Measurements from ENCODE around the gene LRCH3.

LRCH3 gene

GRCh38 chr3:197810901-197811300 lies 19.8 kb downstream of the LRCH3 start:
- TF ChIP-seq CTCF (IDR thresholded peaks at IDR 0.05; ENCODE audit: low read depth, low read length, missing control alignments): no peak
- no peak for DNase-seq (ENCODE audit: extremely low read depth, low read depth)
- no peak overlapping the region for H3K4me3 ChIP-seq (replicated peaks; ENCODE audit: low read depth, low read length)

GRCh38 chr3:197811343-197811742 lies 20.3 kb downstream of the LRCH3 start:
- H3K4me3 ChIP-seq (replicated peaks; ENCODE audit: low read depth, low read length): no peak overlapping the region
- no peak for DNase-seq (ENCODE audit: extremely low read depth, low read depth)
- TF ChIP-seq CTCF (IDR thresholded peaks at IDR 0.05; ENCODE audit: low read depth, low read length, missing control alignments): no peak

- no peak overlapping the region for H3K4me3 ChIP-seq (replicated peaks; ENCODE audit: low read depth, low read length)
- TF ChIP-seq CTCF (IDR thresholded peaks at IDR 0.05; ENCODE audit: low read depth, low read length, missing control alignments): no peak
- DNase-seq (ENCODE audit: extremely low read depth, low read depth): no peak
Measured at GRCh38 chr3:197814372-197814771, 23.3 kb downstream of the LRCH3 start.

GRCh38 chr3:197820550-197821335 lies 29.7 kb downstream of the LRCH3 start:
- no peak for TF ChIP-seq CTCF (IDR thresholded peaks at IDR 0.05; ENCODE audit: low read depth, low read length, missing control alignments)
- no peak overlapping the region for H3K4me3 ChIP-seq (replicated peaks; ENCODE audit: low read depth, low read length)
- DNase-seq (ENCODE audit: extremely low read depth, low read depth): no peak

GRCh38 chr3:197829397-197830045 lies 38.5 kb downstream of the LRCH3 start:
- no peak for DNase-seq (ENCODE audit: extremely low read depth, low read depth)
- no peak for TF ChIP-seq CTCF (IDR thresholded peaks at IDR 0.05; ENCODE audit: low read depth, low read length, missing control alignments)
- H3K4me3 ChIP-seq (replicated peaks; ENCODE audit: low read depth, low read length): no peak overlapping the region

- DNase-seq (ENCODE audit: extremely low read depth, low read depth): no peak
Measured at GRCh38 chr3:197830308-197830966, 39.4 kb downstream of the LRCH3 start.

More at GRCh38 chr3:197830308-197830966, 39.4 kb downstream of the LRCH3 start:
- no peak overlapping the region for H3K4me3 ChIP-seq (replicated peaks; ENCODE audit: low read depth, low read length)
- TF ChIP-seq CTCF (IDR thresholded peaks at IDR 0.05; ENCODE audit: low read depth, low read length, missing control alignments): no peak

All from HFF-Myc (cell line).